KOPT-K1 (cell line): ENCODE measurements around the gene CORO6.

ENCODE experiments used
- H3K27ac ChIP-seq: fragments of 200-600 bp; sonication (generic); 2 replicates; pipeline ENCODE4 v1.5.1; 2016; ENCODE audit warnings: antibody characterized with exemption, mild to moderate bottlenecking, low read depth, low read length; ENCODE audit not compliant: poor library complexity, severe bottlenecking
- H3K36me3 ChIP-seq: fragments of 200-600 bp; sonication (generic); 2 replicates; pipeline ENCODE4 v1.5.1; 2017; ENCODE audit warnings: antibody characterized with exemption, mild to moderate bottlenecking, low read length, moderate library complexity; ENCODE audit not compliant: insufficient read depth
- H3K9me3 ChIP-seq: fragments of 200-600 bp; sonication (generic); 2 replicates; pipeline ENCODE4 v1.5.1; 2017; ENCODE audit warnings: antibody characterized with exemption, low read length, mild to moderate bottlenecking; ENCODE audit not compliant: insufficient read depth, poor library complexity, severe bottlenecking

Gene CORO6

GRCh38 chr17:29573871-29574731, 48.6 kb downstream of the CORO6 start:
- peaks cover 75% of the 10 kb centered on the region for H3K36me3 ChIP-seq
- H3K27ac ChIP-seq = no peak overlapping the region
- no peaks in the 10 kb centered on the region for H3K9me3 ChIP-seq

DNA sequence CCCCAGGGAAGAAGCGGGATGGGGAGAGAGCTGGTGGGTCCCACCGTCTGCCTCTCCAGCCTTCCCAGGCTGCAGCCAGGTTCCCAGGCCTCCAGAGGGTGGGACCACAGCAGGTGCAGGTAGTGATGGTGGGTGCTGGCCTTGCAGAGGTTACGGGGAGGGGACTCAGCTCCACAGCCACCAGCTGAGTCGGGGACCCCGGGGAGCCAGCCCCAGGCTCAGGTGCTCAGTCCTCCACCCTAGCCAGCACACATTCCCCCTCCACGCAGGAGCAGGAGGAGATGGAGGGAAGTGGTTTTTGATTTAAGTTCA, 49.2 kb downstream of the CORO6 start:
- H3K9me3 ChIP-seq = no peaks in the 10 kb centered on the region
- H3K27ac ChIP-seq = no peak overlapping the region
- H3K36me3 ChIP-seq = peaks cover 69% of the 10 kb centered on the region

- Histone ChIP-seq H3K36me3 (peaks cover 63% of the 10 kb centered on the region), H3K9me3 (no peaks in the 10 kb centered on the region), H3K27ac (no peak overlapping the region)
These were observed 49.8 kb downstream of the CORO6 start for GRCh38 chr17:29572691-29573557.

- H3K27ac ChIP-seq = no peak overlapping the region
- H3K36me3 ChIP-seq = peaks cover 55% of the 10 kb centered on the region
- no peaks in the 10 kb centered on the region for H3K9me3 ChIP-seq
These were observed 50.6 kb downstream of the CORO6 start for GRCh38 chr17:29571883-29572681.

DNA sequence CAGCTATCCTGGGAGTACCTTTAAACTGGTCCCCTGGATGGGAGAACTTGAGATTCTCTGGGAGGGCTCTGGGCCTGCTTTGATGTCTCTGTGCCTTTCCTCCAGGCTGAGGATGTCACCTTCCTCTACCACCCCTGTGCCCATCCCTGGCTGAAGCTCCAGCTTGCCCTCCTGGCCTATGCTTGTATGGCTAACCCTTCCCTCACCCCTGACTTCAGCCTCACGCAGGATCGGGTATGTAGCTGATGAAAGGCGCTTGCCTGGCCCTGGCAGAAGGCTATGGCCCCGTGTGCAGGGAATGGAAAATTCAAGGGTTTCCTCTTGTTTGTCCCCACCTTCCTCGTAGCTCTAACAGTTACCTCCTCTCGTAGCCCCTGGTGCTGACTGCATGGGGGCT, 51.2 kb downstream of the CORO6 start:
- H3K27ac ChIP-seq = no peak overlapping the region
- H3K36me3 ChIP-seq = peaks cover 49% of the 10 kb centered on the region
- no peaks in the 10 kb centered on the region for H3K9me3 ChIP-seq

DNA sequence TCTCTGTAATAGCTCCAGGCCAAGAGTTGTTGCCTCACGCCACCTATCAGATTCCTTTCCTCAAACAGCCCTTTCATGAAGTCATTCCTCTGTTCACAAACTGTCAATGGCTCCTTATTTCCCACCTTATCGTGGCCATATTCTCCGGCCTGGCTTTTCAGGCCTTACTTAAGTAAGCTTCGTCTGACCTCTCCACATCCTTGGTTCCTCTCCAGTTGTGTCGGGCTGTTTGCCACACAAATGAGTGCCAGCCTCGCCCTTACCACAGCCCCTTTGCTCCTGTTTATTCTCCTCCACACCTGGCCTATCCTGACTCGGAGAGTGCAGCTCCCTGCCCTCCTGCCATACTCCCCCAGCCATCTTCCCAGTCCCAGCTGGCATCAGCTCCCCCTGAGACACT, 52.2 kb downstream of the CORO6 start:
- Histone ChIP-seq H3K36me3 (peaks cover 39% of the 10 kb centered on the region), H3K27ac (no peak overlapping the region), H3K9me3 (no peaks in the 10 kb centered on the region)

- Histone ChIP-seq H3K36me3 (peaks cover 28% of the 10 kb centered on the region), H3K27ac (peak overlapping the region; percentile 72), H3K9me3 (no peaks in the 10 kb centered on the region)
These were observed 53.3 kb downstream of the CORO6 start for GRCh38 chr17:29569245-29569950.

GRCh38 chr17:29568331-29569244, 54.1 kb downstream of the CORO6 start, which contains the start of gene TP53I13:
TSS of gene TP53I13 (plus strand) at chr17:29568701. CDS start at chr17:29568759, 58 bp downstream.
- Histone ChIP-seq H3K36me3 (peaks cover 20% of the 10 kb centered on the region), H3K27ac (peak within 1 kb of the TSS; percentile 72), H3K9me3 (no peaks in the 10 kb centered on the region)

DNA sequence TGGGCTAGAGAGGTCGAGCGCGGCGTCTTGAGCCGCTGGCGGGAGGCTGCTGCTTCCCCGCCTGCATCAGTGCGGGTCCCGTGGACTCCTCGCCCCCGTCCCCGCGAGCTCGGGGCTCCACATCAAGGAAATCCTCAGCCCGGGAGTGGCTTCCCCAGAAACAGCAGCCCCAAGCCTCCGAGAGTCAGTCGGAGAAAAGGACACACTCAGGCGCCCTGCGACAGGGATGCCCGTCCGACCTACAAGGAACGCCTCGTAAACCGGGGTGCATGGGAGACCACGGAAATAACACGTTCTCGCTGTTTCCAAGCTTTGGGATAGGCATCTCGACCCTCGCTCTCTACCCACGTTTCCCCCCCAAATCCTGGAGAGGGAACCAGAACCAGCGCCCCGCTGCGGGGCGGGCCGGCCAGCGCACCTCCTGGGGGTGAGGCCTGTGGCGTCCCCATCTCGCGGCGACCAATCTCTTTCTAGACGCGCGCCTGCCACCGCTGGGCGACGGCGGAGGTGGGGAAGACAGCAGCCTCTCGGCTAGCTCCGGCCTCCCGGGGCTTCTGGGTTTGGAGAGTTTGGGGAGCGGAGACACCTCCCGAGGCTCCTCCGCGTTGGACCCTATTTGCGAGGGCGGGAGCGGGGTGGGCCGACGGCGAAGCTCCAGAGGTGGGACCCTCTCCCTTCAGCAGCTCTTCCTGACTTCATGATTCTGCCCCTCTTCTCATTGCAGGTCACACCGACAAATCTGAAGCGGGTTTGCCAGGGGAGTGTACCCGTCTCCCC, 55.0 kb downstream of the CORO6 start:
- no peaks in the 10 kb centered on the region for H3K9me3 ChIP-seq

GRCh38 chr17:29567304-29567553, 55.5 kb downstream of the CORO6 start:
- peak overlapping the region; percentile 72 for H3K27ac ChIP-seq
- H3K9me3 ChIP-seq = no peaks in the 10 kb centered on the region
- H3K36me3 ChIP-seq = peaks cover 13% of the 10 kb centered on the region; the same call in 1 of the 2 replicates

More for the DNA sequence above, 55.0 kb downstream of the CORO6 start:
- H3K36me3 ChIP-seq = peaks cover 13% of the 10 kb centered on the region; the same call in 1 of the 2 replicates
- H3K27ac ChIP-seq = peak overlapping the region; percentile 72

- H3K27ac ChIP-seq = peak within 1 kb of the TSS; percentile 72
- peaks cover 10% of the 10 kb centered on the region; the same call in 1 of the 2 replicates for H3K36me3 ChIP-seq
- H3K9me3 ChIP-seq = no peaks in the 10 kb centered on the region
These were observed 56.0 kb downstream of the CORO6 start, which contains the start of gene ABHD15 for GRCh38 chr17:29566473-29567303. TSS of gene ABHD15 (minus strand) at chr17:29567037. CDS start at chr17:29566966, 71 bp downstream.

DNA sequence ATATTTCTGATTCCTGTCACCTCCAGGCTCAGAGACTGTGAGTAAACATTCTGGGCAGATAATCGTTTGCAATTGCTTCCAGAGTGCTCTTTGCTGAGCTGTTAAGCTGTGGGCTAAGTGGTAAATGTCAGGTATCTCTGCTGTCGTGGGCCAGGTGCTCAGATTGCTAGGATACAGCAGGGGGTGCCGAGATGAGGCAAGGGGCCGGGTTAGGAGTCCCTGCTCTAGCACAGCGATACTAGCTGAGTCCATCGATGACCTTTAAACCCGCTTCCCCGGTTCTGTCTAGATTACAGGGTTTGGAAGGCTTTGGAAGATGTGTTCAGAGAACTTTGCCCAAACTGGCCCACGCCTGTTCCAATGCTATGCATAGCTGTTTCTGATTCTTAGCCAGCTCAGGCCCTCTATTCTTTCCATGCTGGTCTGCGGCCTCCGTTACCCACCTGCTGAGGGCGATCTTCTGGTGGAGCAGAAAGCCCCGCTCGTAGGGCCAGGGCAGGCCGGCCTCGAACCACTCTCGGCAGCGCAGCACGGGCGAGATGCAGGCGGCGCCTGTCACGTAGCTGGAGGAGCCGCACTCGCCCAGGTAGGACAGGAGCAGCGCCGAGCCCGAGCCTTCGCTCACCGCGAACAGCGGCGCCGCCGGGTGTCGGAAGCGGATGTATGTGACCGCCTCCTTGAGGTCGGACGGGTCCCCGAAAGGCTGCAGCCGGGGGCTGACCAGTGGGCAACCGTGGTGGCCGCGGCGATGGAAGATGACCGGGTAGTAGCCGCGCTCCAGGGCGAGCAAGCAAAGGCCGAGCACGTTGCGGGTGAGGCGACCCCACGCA, 56.9 kb downstream of the CORO6 start:
- Histone ChIP-seq H3K27ac (no peak overlapping the region), H3K9me3 (no peaks in the 10 kb centered on the region), H3K36me3 (peaks cover 1% of the 10 kb centered on the region; the same call in 1 of the 2 replicates)
